ENCODE data around the gene TFR2. TPM values are rescaled to one million over a fixed set of nuclear protein-coding genes. Genes with fewer than 3 reads are reported as not detected.

Gene TFR2
- total RNA-seq, 1 experiment from 2014 or later = 9.1 TPM

- no peaks in the 10 kb centered on the region for H3K36me3 ChIP-seq (ENCODE audit: control insufficient read depth, insufficient read depth, low read length)
- ATAC-seq (no peak), DNase-seq (ENCODE audit: low read depth, low spot score) (no peak)
- BruUV-seq (replicated peaks) = no TSS peak
- intact Hi-C loops (cut with micrococcal nuclease; ENCODE audit: unreplicated experiment) (no loop called here), in situ Hi-C loops (cut with HindIII; ENCODE audit: low pct_unique_long_range_greater_than_20kb, low sequenced_read_pairs) (no loop called here)
- H3K4me1 ChIP-seq (ENCODE audit: control insufficient read depth, insufficient read depth, low read length) = no peaks in the 10 kb centered on the region
- H3K9me3 ChIP-seq (ENCODE audit: control insufficient read depth, insufficient read depth, low read depth, low read length) = no peaks in the 10 kb centered on the region
- TF ChIP-seq, protein P1, sequence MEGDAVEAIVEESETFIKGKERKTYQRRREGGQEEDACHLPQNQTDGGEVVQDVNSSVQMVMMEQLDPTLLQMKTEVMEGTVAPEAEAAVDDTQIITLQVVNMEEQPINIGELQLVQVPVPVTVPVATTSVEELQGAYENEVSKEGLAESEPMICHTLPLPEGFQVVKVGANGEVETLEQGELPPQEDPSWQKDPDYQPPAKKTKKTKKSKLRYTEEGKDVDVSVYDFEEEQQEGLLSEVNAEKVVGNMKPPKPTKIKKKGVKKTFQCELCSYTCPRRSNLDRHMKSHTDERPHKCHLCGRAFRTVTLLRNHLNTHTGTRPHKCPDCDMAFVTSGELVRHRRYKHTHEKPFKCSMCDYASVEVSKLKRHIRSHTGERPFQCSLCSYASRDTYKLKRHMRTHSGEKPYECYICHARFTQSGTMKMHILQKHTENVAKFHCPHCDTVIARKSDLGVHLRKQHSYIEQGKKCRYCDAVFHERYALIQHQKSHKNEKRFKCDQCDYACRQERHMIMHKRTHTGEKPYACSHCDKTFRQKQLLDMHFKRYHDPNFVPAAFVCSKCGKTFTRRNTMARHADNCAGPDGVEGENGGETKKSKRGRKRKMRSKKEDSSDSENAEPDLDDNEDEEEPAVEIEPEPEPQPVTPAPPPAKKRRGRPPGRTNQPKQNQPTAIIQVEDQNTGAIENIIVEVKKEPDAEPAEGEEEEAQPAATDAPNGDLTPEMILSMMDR (IDR thresholded peaks at IDR 0.05) = no peak
- TF ChIP-seq TCF7L2 (IDR thresholded peaks at IDR 0.05; ENCODE audit: low read depth, low read length) = no peak
- no peak for TF ChIP-seq REST (IDR thresholded peaks at IDR 0.05; ENCODE audit: insufficient read depth in 1 of 2, low read depth in 2 of 2, low read length in 1 of 2)
- no peak for TF ChIP-seq POLR2AphosphoS5 (IDR thresholded peaks at IDR 0.05; ENCODE audit: low read depth, low read length)
- no peak for TF ChIP-seq SIN3A (IDR thresholded peaks at IDR 0.05; ENCODE audit: borderline replicate concordance, insufficient read depth, low read depth, low read length)
- CTCF ChIA-PET = interaction anchor here (0.7 kb wide), 1 partner anchor 171 kb away, joined by 3 read pairs; no protein-coding TSS in a partner anchor
- H3K27ac ChIP-seq (ENCODE audit: low read length) = no peak overlapping the region
- POLR2A ChIA-PET = no interaction called here
- no peaks in the 10 kb centered on the region for H3K27me3 ChIP-seq (ENCODE audit: control insufficient read depth, insufficient read depth, low read length)
- no peak overlapping the region for H3K4me3 ChIP-seq (ENCODE audit: low read depth in 2 of 2, low read length in 2 of 2)
Measured at GRCh38 chr7:100640517-100641440, 573 bp downstream of the TFR2 start.

- no peaks in the 10 kb centered on the region for H3K27me3 ChIP-seq (ENCODE audit: control insufficient read depth, insufficient read depth, low read length)
- POLR2A ChIA-PET = interaction anchor here (0.5 to 0.6 kb wide), 2 partner anchors 53 to 64 kb away, joined by 3 to 4 read pairs; no protein-coding TSS in a partner anchor
- no peak overlapping the region for H3K27ac ChIP-seq (ENCODE audit: low read length)
- intact Hi-C loops (cut with micrococcal nuclease; ENCODE audit: unreplicated experiment) = loop anchor here (10.0 kb wide), 1 partner anchor 45 kb away; no protein-coding TSS in a partner anchor
- no peak overlapping the region for H3K4me3 ChIP-seq (ENCODE audit: low read depth in 2 of 2, low read length in 2 of 2)
- CTCF ChIA-PET = interaction anchor here (0.7 kb wide), 2 partner anchors 27 to 171 kb away, joined by 3 to 5 read pairs; no protein-coding TSS in a partner anchor
- no peaks in the 10 kb centered on the region for H3K9me3 ChIP-seq (ENCODE audit: control insufficient read depth, insufficient read depth, low read depth, low read length)
- no peak for TF ChIP-seq POLR2AphosphoS5 (IDR thresholded peaks at IDR 0.05; ENCODE audit: low read depth, low read length)
- TF ChIP-seq, protein P1 (IDR thresholded peaks at IDR 0.05) = no peak
- no peak for TF ChIP-seq REST (IDR thresholded peaks at IDR 0.05; ENCODE audit: insufficient read depth in 1 of 2, low read depth in 2 of 2, low read length in 1 of 2)
- no peak for TF ChIP-seq SIN3A (IDR thresholded peaks at IDR 0.05; ENCODE audit: borderline replicate concordance, insufficient read depth, low read depth, low read length)
- no peak for TF ChIP-seq TCF7L2 (IDR thresholded peaks at IDR 0.05; ENCODE audit: low read depth, low read length)
- DNase-seq (ENCODE audit: low read depth, low spot score) (no peak), ATAC-seq (no peak)
- no peaks in the 10 kb centered on the region for H3K36me3 ChIP-seq (ENCODE audit: control insufficient read depth, insufficient read depth, low read length)
- H3K4me1 ChIP-seq (ENCODE audit: control insufficient read depth, insufficient read depth, low read length) = no peaks in the 10 kb centered on the region
- in situ Hi-C loops (cut with HindIII; ENCODE audit: low pct_unique_long_range_greater_than_20kb, low sequenced_read_pairs) = no loop called here
- BruUV-seq (replicated peaks) = no TSS peak
Measured at GRCh38 chr7:100639995-100640516, 1.3 kb downstream of the TFR2 start.
